GM19395 (cell line): ENCODE results near the gene CFAP97D2.
"Not testable (repeated sequence)": the region's sequence is repeated elsewhere in the genome, so short reads cannot be mapped to it uniquely, and the experiment has no call there.

Source experiments
- ATAC-seq: cut with Tn5 transposase; IDR thresholded peaks from one replicate; pipeline ENCODE4 v1.9.1; 2021; ENCODE audit warnings: mild to moderate bottlenecking, moderate library complexity; ENCODE audit not compliant: unreplicated experiment

Gene CFAP97D2

GRCh38 chr13:114264313-114264712 is 85.3 kb downstream of the CFAP97D2 start:
- not testable (repeated sequence) for ATAC-seq

- ATAC-seq: no peak
These were observed 86.0 kb downstream of the CFAP97D2 start for GRCh38 chr13:114264886-114265611.

- no peak for ATAC-seq
These were observed 87.2 kb downstream of the CFAP97D2 start for GRCh38 chr13:114266241-114266640.

GRCh38 chr13:114268344-114269280 is 89.6 kb downstream of the CFAP97D2 start:
- no peak for ATAC-seq

- ATAC-seq: no peak
These were observed 90.3 kb downstream of the CFAP97D2 start for GRCh38 chr13:114269281-114269770.
